ENCODE results near the gene FAR1.

DNA sequence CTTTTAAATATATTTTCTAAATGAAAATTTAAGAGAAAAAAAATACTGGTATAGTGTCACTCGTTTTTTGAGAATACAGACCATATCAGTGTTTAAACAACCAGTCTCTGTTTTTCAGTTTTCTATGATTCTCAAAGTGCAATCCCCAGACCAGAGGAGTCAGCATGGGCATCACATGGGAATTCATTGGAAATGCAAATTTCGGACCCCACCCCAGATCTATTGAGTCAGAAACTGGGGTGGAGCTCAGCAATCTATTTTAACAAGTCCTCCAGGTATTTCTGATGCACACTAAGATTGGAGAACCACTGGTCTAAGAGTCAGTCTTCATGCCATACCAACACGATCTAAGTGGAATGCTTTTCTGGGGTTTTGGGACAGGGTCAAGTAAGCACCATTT, 66.1 kb downstream of the FAR1 start:
- TF ChIP-seq POLR2A (IDR thresholded peaks at IDR 0.05; ENCODE audit: low read depth) (no peak), POLR2AphosphoS5 (IDR thresholded peaks at IDR 0.05) (no peak)
- TF ChIP-seq, protein P1, sequence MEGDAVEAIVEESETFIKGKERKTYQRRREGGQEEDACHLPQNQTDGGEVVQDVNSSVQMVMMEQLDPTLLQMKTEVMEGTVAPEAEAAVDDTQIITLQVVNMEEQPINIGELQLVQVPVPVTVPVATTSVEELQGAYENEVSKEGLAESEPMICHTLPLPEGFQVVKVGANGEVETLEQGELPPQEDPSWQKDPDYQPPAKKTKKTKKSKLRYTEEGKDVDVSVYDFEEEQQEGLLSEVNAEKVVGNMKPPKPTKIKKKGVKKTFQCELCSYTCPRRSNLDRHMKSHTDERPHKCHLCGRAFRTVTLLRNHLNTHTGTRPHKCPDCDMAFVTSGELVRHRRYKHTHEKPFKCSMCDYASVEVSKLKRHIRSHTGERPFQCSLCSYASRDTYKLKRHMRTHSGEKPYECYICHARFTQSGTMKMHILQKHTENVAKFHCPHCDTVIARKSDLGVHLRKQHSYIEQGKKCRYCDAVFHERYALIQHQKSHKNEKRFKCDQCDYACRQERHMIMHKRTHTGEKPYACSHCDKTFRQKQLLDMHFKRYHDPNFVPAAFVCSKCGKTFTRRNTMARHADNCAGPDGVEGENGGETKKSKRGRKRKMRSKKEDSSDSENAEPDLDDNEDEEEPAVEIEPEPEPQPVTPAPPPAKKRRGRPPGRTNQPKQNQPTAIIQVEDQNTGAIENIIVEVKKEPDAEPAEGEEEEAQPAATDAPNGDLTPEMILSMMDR (IDR thresholded peaks at IDR 0.05), result no peak

All from esophagus muscularis mucosa (tissue), 3 donors.